GM18505 (cell line): Measurements from ENCODE around the gene PAK4.

Experiments
- ATAC-seq: cut with Tn5 transposase; IDR thresholded peaks from one replicate; pipeline ENCODE4 v1.9.1; 2021; ENCODE audit not compliant: unreplicated experiment
- POLR2A ChIP-seq: IDR thresholded peaks from 4 replicates; pipeline ENCODE4 v1.6.1; 2011; ENCODE audit warnings: borderline replicate concordance; ENCODE audit not compliant: insufficient read depth, insufficient read length; ENCODE audit errors: extremely low read depth

The PAK4 gene

DNA sequence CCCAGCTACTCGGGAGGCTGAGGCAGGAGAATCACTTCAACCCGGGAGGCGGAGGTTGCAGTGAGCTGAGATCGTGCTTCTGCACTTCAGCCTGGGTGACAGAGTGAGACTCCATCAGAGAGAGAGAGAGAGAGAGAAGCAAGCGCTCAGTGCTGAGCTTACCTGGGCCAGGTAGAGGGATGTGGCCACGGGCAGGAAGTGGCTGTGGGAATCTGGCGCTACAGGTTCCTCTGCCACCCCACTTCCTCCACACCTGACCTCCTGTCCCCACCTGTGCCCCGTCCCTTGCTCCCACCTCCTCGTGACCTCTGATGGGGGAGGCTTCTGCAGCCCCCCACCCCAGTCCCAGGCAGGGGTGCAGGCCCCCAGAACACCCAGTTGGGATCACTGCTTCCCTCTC is 70.2 kb downstream of the PAK4 start:
- ATAC-seq = no peak
- no peak for TF ChIP-seq POLR2A

DNA sequence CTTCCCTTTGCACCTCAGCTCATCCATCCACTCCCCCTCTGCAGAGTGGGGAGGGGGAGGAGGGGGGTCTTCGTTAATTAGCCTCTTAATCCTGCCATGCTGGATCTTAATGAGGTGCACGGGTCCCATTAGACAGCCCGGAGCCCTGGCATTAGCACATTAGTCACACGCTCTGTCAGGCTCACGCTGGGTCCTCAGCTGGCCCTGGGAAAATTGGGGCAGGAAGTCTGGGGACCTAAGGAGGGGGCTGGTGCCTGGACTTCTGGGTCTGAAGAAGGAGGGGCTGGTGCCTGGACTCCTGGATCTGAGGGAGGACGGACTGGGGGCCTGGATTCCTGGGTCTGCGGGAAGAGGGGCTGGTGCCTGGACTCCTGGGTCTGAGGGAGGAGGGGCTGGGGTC is 70.7 kb downstream of the PAK4 start:
- TF ChIP-seq POLR2A = no peak
- ATAC-seq = no peak

DNA sequence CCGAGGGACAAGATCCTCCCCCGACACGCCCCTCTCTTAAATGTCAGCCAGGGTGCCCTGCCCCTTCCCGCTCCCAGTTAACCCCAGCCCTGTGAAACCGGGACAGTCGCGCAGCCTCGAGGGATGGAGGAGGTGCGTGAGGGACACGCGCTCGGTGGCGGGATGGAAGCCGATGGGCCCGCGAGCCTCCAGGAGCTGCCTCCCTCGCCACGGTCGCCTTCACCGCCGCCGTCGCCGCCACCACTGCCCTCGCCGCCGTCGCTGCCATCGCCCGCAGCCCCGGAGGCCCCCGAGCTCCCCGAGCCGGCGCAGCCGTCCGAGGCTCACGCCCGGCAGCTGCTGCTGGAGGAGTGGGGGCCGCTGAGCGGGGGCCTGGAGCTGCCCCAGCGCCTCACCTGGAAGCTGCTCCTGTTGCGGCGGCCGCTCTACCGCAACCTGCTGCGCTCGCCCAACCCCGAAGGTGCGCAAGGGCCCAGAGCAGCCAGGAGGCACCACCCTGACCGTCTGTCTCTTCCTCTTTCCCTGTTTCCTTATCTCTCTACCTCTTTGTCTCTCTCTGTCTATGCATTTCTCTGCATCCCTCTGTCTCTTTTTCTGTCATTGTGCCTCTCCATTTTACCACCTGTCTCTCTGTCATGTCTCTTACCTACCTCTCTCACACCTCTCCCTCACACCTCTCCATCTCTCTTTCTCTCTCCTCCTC is 71.4 kb downstream of the PAK4 start, which contains the start of gene NCCRP1:
NCCRP1 (plus strand) TSS at position 105 of the 703 bp plus-strand sequence; CDS start at position 124, 19 bp downstream.
- no peak for ATAC-seq
- TF ChIP-seq POLR2A = no peak

DNA sequence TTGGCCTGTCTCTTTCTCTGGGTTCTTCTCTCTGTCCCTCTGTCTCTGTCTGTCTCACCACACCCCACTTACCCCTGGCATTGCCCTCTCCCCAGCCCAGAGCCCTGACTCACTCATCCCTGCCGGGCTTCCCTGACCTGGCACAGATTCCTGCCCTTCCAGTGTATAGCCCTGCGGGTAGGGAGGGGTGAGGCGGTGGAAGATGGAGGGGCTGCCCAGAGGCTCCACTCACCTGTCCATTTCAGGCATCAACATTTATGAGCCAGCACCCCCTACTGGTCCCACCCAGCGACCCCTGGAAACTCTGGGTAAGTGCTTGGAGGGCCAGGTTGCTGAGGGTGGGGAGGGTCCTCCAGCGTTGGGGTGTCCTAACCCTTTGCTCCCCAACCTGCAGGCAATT is 72.2 kb downstream of the PAK4 start:
- TF ChIP-seq POLR2A = no peak
- ATAC-seq = no peak

DNA sequence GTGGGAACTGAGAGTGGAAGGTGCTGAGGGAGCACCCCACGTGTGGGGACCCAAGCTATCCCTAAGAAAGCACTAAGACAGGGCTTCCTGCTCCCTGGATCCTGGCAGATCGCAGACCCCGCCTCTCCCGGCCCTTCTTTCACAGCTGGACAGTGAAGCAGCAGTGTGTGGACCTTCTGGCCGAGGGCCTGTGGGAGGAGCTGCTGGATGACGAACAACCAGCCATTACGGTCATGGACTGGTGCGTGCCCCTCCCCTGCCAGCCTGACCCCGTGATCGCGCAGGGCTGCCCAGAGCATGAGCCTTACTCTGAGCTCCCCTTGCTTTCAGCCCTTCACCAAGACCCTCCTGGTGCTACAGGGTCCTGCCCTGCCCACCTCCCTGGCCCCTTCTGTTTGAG is 73.4 kb downstream of the PAK4 start:
- ATAC-seq = no peak
- no peak for TF ChIP-seq POLR2A

DNA sequence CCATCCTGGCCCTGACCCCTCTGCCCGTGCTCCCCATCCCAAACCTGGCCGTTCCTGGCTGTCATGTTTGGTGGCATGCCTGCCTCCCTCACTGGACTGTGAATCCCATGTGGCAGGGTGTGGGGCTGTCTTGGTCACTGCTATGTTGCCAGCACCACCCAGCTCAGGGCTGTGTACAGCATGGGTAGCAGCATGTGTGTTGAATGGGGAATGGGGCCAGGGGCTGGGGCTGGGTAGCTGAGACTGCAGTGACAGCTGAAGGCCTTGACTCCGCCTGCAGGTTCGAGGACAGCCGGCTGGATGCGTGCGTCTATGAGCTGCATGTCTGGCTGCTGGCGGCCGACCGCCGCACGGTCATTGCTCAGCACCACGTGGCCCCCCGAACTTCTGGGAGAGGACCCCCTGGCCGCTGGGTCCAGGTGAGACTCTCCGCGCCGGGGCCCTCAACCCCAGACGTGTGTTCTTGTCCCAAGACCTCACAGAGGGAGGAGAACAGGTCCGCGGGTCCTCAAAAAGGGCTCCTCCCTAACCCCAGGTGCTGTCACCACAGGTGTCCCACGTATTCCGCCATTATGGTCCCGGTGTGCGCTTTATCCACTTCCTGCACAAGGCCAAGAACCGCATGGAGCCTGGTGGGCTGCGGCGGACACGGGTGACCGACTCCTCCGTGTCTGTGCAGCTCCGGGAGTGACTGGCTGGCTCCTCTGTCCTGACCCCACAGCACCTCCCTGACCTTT is 74.6 kb downstream of the PAK4 start:
- ATAC-seq = no peak
- TF ChIP-seq POLR2A = no peak

DNA sequence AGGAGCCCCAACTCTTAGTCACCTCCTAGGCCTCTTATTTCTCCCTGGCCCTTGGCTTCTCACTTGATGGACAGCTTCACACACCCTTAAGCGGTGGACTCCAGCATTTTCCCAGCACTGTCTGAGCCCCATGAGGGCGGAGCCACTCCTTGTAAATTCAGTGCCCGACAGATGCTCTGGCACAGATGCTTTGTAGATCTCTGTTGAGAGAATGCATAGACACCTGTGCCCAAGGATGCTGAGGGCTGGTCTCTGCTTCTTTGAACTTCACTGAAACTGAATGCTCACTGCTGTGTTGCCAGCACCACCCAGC is 75.2 kb downstream of the PAK4 start:
- no peak for TF ChIP-seq POLR2A
- ATAC-seq = no peak

DNA sequence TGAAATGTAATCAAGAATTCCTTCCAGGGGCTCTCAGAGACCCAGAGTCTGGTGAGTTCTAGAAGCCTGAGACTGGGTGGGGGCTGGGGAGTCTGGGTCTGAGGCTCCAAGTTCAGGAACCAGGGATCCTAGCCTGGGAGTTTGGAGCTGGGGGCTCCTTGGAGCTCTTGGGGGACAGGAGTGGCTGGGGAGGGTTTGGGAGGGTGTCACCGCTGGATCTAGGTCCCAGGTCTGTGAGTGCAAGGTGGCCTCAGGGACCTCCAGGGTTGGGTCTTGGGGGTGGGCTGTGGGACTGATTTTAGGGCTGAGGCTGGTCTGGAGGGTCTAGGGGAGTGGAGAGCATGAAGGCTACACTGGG is 77.4 kb downstream of the PAK4 start:
- no peak for ATAC-seq
- TF ChIP-seq POLR2A = no peak

DNA sequence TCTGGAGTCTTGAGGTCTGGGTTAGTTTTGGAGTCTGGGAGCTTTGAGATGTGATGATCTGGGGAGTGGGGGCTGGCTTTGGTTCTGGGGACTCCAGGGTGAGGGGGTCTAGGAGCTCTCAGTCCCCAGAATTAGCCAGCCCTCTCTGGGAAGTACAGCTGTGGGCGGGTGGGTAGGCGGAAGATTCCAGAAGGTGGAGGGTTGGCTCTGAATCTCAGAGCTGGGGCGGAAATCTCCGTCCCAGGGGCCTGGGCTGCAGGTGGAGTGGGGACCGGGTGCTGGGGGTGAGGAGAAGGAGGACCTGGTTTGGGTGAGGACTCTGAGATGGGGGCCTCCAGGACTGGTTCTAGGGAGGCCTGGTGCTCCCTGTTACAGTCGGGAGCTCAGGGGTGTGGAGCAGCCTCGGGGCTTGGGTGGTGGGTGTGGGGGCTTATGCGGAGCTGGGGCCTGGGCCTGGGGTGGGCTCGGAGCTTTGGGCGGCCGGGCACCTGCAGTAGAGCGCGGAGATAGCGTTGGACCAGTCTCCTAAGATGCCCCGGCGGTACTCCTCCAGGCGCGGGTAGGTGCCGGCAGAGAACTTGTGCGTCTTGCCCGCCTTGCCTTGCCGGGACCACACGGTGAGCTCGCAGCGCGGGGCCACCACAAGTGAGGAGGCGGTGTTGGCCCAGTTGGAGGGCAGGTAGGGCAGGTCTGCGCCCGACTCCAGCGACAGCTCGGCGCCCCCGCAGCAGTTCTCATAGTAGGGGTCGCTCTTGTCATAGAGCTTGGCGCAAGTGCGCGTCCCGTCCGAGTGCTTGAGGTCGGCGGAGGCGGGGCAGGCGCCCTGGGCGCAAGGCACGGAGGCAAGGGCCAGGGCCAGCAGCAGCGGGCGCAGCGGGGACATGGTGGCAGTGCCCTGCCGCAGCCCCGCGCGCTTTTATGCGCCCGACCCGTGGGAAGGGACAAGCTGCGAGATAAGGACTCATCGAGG is 78.1 kb downstream of the PAK4 start, which contains the start of gene SYCN:
SYCN (minus strand) TSS at position 892 of the 970 bp plus-strand sequence; CDS start at position 883, 9 bp downstream.
- ATAC-seq = no peak
- no peak for TF ChIP-seq POLR2A

DNA sequence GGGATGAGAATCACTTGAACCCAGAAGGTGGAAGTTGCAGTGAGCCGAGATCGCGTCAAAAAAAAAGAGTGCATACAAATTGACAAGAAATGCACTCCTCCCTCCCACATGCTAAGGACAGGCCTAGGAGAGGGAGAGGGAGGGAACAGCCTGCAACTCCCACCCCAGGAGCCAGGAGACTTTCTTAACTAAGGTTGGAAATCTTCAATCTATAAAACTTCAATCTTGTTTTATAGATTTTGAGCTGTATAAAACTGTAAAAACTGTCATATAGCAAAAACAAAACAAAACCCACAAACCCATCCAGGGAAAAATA is 79.8 kb downstream of the PAK4 start:
- ATAC-seq = no peak
- TF ChIP-seq POLR2A = no peak

DNA sequence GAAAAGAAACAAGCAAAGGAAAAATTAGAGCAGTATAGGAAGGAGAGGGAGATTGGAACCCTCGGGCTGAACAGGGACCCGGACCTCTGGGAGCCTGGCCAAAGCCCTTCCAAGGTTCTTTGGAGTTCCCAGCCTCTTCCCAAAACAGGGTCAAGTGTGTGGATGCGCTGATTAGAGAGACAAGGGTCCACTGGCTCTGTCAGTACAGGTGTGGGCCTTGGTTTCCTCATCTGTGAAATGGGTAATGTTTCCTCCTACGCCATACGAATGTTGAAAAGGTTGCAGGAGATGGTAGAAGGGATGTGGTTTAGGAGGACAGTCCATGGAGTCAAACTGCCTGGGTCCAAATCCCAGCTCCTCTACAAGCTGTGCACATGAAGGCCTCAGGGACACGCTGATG is 80.5 kb downstream of the PAK4 start:
- ATAC-seq = no peak
- no peak for TF ChIP-seq POLR2A

DNA sequence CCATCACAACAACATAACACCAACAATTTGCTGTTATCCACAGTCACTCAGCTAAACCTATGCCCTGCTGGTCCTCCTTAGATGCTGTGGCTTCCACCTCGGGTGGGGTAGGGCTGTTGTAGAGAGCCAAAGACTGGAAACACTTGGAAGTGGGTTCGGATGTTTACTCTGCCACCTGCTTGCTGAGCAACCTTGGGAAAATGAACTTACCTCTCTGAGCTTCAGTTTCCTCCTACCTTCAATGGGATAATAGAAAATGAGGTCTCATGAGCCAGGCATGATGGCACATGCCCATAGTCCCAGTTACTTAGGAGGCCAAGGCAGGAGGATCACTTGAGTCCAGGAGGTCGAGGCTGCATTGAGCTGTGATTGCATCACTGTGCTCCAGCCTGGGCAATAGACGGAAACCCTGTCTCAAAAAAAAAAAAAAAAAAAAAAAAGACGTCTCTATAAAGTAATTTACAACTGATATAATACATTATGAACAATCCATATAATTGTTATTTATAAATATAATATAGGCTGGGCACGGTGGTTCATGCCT is 81.8 kb downstream of the PAK4 start:
- no peak for TF ChIP-seq POLR2A
- ATAC-seq = no peak

DNA sequence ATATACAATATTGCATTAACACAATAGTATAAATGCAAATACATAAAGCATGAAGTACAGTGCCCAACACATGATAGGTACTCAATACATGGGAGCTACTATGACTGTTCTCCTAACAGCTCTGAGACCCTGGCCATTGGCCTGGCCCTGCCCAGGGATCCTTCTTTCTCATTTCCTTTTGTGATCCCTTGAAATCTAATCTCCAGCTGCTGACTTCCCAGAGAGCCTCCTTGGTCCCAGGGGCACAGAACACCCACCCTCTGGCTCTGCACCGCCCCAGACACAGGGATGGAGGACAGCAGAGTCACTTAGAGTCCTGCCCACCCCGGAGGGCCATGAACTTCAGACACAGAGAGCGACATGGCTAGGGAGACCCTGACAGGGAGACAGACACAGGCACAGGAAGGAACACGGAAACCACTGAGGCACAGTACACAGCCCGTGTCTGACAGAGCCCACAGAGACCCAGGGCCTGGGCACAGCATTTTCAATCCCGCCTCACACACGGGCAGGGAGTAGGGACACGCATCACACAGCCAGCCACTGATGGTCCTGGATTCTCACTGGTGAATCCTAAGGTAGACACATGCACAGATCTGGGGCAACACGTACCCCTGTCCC is 82.7 kb downstream of the PAK4 start:
- ATAC-seq = no peak
- no peak for TF ChIP-seq POLR2A
